ENCODE measurements around the gene ADISSP.

DNA sequence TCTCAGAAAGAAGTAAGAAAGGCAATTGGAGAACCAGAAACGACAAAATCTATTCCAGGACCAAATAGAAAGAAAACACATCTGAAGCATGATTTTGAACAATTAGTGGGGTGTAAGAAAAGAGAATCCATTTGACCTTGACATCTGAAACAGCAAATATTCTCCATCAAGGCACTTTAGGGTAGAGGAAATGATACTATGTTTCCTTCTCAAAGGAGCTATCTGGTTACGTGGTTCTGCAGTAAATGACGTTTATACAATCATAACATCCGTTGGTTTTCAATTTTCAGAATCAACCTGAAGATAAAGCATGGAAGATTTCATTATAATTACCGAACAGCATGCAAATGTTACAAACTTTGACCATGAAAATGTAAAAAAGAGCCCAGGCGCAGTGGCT, 46.9 kb downstream of the ADISSP start:
- TF ChIP-seq ZNF565 (CRISPR knock-in tag; conservative IDR thresholded peaks at IDR 0.05; ENCODE audit: low read depth) (no peak), PATZ1 (CRISPR knock-in tag; IDR thresholded peaks at IDR 0.05; ENCODE audit: borderline replicate concordance) (no peak), ZFP3 (CRISPR knock-in tag; IDR thresholded peaks at IDR 0.05) (no peak), ZFP30 (CRISPR knock-in tag; IDR thresholded peaks at IDR 0.05) (no peak), CSDC2 (CRISPR knock-in tag; IDR thresholded peaks at IDR 0.05) (no peak), SNAI2 (CRISPR knock-in tag; IDR thresholded peaks at IDR 0.05) (no peak), TOX (CRISPR knock-in tag; IDR thresholded peaks at IDR 0.05; ENCODE audit: borderline replicate concordance) (no peak), RARB (CRISPR knock-in tag; IDR thresholded peaks at IDR 0.05) (no peak), BACH2 (CRISPR knock-in tag; IDR thresholded peaks at IDR 0.05; ENCODE audit: borderline replicate concordance) (no peak)
